ENCODE results near the gene CDK8.

DNA sequence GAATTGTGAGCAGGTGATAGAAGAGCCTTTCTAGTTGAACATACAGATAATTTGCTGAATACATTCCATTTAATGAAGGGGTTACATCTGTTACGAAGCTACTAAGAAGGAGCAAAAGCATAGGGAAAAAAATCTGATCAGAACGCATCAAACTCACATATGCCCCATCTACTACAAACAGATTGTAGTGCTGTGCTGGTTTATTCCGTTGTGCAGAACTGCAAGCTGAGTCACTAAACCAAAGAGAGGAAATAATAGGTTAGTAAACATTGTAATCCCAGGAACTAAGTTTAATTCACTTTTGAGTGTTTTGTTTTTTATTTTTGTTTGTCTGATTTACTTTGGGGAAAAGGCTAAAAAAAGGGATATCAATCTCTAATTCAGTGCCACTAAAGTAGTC lies 136.3 kb downstream of the CDK8 start:
- TF ChIP-seq, protein P1, sequence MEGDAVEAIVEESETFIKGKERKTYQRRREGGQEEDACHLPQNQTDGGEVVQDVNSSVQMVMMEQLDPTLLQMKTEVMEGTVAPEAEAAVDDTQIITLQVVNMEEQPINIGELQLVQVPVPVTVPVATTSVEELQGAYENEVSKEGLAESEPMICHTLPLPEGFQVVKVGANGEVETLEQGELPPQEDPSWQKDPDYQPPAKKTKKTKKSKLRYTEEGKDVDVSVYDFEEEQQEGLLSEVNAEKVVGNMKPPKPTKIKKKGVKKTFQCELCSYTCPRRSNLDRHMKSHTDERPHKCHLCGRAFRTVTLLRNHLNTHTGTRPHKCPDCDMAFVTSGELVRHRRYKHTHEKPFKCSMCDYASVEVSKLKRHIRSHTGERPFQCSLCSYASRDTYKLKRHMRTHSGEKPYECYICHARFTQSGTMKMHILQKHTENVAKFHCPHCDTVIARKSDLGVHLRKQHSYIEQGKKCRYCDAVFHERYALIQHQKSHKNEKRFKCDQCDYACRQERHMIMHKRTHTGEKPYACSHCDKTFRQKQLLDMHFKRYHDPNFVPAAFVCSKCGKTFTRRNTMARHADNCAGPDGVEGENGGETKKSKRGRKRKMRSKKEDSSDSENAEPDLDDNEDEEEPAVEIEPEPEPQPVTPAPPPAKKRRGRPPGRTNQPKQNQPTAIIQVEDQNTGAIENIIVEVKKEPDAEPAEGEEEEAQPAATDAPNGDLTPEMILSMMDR (IDR thresholded peaks at IDR 0.05), result no peak
- TF ChIP-seq EP300 (IDR thresholded peaks at IDR 0.05), result no peak
- TF ChIP-seq POLR2AphosphoS5 (IDR thresholded peaks at IDR 0.05), result no peak
- no peak for TF ChIP-seq POLR2A (IDR thresholded peaks at IDR 0.05; ENCODE audit: low read depth)

Data from esophagus muscularis mucosa (tissue), 4 donors.